ENCODE data around the gene LRRC8E.

DNA sequence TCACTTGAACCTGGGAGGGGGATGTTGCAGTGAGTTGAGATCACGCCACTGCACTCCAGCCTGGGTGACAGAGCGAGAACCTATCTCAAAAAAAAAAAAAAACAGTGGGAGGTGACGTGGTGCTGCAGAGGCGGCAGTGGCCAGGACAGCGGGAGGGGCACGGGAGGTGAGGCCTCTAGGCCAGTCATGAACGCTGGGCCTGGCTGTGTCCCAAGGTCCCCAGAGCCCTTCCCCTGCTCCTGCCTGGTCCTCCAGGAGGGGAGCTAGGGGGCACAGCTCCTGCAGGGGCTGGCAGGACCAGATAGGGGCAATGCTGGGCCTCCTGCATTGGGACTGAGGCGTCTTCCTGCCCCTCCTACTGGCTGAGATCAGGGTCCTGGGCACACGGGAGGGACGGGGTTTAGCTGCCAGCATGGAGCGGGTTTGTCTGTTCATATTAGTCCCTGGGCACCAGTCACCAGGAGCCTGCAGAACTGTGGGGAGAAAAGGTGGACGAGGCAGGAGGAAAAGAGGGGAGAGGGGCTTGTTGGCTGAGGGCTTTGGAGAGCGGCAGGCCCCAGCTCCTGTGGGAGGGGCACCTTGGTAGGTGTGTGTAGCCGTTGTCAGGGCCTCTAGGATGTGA, 19.9 kb downstream of the LRRC8E start:
- TF ChIP-seq POLR2AphosphoS5 (IDR thresholded peaks at IDR 0.05; ENCODE audit: low read depth, low read length) (peak; percentile 38; the same call in 1 of the 2 replicates), POLR2A (IDR thresholded peaks at IDR 0.05; ENCODE audit: low read depth, low read length) (no peak), TAF1 (IDR thresholded peaks at IDR 0.05; ENCODE audit: borderline replicate concordance, low read depth, low read length) (no peak)
